ENCODE data around the gene SPINT3. TPM values are rescaled to one million over a fixed set of nuclear protein-coding genes. Genes with fewer than 3 reads are reported as not detected.

The SPINT3 gene
- total and polyA plus RNA-seq, 10 of the 15 experiments (the other 5 are each of a cell fraction or from before 2014, with no cell fraction given) = not detected

DNA sequence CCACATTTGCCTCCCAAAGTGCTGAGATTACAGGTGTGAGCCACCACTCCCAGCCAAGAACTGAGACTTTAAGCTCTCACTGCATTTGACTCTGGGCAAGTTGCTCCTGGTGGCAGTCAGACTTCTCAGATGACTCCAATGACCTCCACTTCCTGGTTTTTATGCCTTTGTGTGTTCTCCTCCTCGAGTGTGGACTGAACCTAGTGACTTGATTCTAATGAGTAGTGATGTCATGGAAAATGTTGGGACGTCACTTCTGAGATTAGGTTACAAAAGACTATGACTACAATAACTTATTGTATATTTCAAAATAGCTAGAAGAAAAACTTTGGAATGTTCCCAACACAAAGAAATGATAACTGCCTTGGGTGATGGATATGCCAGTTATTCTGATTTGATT lies 12.0 kb downstream of the SPINT3 start (continued):
- TF ChIP-seq KLF5 (IDR thresholded peaks at IDR 0.05; ENCODE audit: partially characterized antibody) (no peak), NFYB (IDR thresholded peaks at IDR 0.05; ENCODE audit: insufficient read depth, low read depth, low read length) (no peak)
- TF ChIP-seq, protein P1, sequence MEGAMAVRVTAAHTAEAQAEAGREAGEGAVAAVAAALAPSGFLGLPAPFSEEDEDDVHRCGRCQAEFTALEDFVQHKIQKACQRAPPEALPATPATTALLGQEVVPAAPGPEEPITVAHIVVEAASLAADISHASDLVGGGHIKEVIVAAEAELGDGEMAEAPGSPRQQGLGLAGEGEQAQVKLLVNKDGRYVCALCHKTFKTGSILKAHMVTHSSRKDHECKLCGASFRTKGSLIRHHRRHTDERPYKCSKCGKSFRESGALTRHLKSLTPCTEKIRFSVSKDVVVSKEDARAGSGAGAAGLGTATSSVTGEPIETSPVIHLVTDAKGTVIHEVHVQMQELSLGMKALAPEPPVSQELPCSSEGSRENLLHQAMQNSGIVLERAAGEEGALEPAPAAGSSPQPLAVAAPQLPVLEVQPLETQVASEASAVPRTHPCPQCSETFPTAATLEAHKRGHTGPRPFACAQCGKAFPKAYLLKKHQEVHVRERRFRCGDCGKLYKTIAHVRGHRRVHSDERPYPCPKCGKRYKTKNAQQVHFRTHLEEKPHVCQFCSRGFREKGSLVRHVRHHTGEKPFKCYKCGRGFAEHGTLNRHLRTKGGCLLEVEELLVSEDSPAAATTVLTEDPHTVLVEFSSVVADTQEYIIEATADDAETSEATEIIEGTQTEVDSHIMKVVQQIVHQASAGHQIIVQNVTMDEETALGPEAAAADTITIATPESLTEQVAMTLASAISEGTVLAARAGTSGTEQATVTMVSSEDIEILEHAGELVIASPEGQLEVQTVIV (IDR thresholded peaks at IDR 0.05; ENCODE audit: borderline replicate concordance, partially characterized antibody) = no peak

DNA sequence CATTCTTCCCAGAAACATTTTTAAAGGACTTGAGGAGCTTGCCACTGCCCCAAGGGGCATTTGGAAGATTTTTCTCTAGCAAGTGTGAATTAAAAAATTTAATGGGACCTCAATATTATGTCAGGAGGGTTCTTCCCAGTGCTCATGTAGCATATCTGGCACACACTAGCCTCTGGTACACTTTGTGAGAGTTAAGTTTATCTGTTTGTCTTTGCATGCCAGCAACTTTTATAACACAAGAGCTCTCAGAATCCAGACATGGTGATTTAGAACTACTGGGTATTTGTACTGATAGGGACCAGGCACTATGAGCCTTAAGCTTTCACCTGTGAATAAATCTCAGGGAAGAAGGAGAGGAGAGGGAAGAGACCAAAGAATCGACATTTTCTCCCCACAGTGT lies 12.9 kb downstream of the SPINT3 start:
- Histone ChIP-seq H3K4me2 (ENCODE audit: control insufficient read depth, insufficient read depth) (no peak overlapping the region), H3K4me1 (ENCODE audit: control insufficient read depth, insufficient read depth, low read length) (peaks cover 4% of the 10 kb centered on the region), H4K20me1 (ENCODE audit: control insufficient read depth, insufficient read depth) (no peaks in the 10 kb centered on the region), H3K9ac (ENCODE audit: control insufficient read depth, insufficient read depth, low read length) (no peak overlapping the region), H3K27ac (ENCODE audit: control insufficient read depth, insufficient read depth) (no peak overlapping the region), H3K79me2 (ENCODE audit: control insufficient read depth, insufficient read depth, low read length) (no peaks in the 10 kb centered on the region), H3K36me3 (ENCODE audit: control insufficient read depth in 2 of 2, insufficient read depth in 2 of 2, low read length in 1 of 2) (no peaks in the 10 kb centered on the region), H2AFZ (ENCODE audit: control insufficient read depth, low read depth, low read length) (no peak overlapping the region), H3K4me3 (no peak overlapping the region), H3K27me3 (replicated peaks in 1 of 2; ENCODE audit: control insufficient read depth in 2 of 2, insufficient read depth in 2 of 2, low read length in 1 of 2) (peaks cover 0 to 2% of the 10 kb centered on the region in 2 experiments; a peak in 1 of 4 replicates), H3K9me3 (replicated peaks; ENCODE audit: control insufficient read depth, insufficient read depth, low read length) (no peaks in the 10 kb centered on the region)
- intact Hi-C loops (cut with micrococcal nuclease; ENCODE audit: unreplicated experiment) = no loop called here
- TF ChIP-seq, protein P2, sequence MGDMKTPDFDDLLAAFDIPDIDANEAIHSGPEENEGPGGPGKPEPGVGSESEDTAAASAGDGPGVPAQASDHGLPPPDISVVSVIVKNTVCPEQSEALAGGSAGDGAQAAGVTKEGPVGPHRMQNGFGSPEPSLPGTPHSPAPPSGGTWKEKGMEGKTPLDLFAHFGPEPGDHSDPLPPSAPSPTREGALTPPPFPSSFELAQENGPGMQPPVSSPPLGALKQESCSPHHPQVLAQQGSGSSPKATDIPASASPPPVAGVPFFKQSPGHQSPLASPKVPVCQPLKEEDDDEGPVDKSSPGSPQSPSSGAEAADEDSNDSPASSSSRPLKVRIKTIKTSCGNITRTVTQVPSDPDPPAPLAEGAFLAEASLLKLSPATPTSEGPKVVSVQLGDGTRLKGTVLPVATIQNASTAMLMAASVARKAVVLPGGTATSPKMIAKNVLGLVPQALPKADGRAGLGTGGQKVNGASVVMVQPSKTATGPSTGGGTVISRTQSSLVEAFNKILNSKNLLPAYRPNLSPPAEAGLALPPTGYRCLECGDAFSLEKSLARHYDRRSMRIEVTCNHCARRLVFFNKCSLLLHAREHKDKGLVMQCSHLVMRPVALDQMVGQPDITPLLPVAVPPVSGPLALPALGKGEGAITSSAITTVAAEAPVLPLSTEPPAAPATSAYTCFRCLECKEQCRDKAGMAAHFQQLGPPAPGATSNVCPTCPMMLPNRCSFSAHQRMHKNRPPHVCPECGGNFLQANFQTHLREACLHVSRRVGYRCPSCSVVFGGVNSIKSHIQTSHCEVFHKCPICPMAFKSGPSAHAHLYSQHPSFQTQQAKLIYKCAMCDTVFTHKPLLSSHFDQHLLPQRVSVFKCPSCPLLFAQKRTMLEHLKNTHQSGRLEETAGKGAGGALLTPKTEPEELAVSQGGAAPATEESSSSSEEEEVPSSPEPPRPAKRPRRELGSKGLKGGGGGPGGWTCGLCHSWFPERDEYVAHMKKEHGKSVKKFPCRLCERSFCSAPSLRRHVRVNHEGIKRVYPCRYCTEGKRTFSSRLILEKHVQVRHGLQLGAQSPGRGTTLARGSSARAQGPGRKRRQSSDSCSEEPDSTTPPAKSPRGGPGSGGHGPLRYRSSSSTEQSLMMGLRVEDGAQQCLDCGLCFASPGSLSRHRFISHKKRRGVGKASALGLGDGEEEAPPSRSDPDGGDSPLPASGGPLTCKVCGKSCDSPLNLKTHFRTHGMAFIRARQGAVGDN (IDR thresholded peaks at IDR 0.05) = no peak
- no peak for TF ChIP-seq NR2C2 (IDR thresholded peaks at IDR 0.05; ENCODE audit: borderline replicate concordance, control insufficient read depth, insufficient read length, low read depth)
- no peak for TF ChIP-seq YBX1 (IDR thresholded peaks at IDR 0.05)
- TF ChIP-seq KLF5 (IDR thresholded peaks at IDR 0.05; ENCODE audit: partially characterized antibody) = no peak
- TF ChIP-seq HDGF (IDR thresholded peaks at IDR 0.05) = no peak
- no peak for TF ChIP-seq SUPT20H (IDR thresholded peaks at IDR 0.05; ENCODE audit: borderline replicate concordance, control insufficient read depth, low read depth, low read length)
- no peak for TF ChIP-seq CHD2 (IDR thresholded peaks at IDR 0.05; ENCODE audit: borderline replicate concordance, low read depth, low read length)
- TF ChIP-seq, protein P3, sequence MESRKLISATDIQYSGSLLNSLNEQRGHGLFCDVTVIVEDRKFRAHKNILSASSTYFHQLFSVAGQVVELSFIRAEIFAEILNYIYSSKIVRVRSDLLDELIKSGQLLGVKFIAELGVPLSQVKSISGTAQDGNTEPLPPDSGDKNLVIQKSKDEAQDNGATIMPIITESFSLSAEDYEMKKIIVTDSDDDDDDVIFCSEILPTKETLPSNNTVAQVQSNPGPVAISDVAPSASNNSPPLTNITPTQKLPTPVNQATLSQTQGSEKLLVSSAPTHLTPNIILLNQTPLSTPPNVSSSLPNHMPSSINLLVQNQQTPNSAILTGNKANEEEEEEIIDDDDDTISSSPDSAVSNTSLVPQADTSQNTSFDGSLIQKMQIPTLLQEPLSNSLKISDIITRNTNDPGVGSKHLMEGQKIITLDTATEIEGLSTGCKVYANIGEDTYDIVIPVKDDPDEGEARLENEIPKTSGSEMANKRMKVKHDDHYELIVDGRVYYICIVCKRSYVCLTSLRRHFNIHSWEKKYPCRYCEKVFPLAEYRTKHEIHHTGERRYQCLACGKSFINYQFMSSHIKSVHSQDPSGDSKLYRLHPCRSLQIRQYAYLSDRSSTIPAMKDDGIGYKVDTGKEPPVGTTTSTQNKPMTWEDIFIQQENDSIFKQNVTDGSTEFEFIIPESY (IDR thresholded peaks at IDR 0.05) = no peak
- TF ChIP-seq MYC (IDR thresholded peaks at IDR 0.05; ENCODE audit: insufficient read depth, insufficient read length, insufficient replicate concordance, low read length, severe bottlenecking) = no peak
- ChIA-PET POLR2A (interaction anchor here (0.6 kb wide), 1 partner anchor 222 kb away, joined by 5 read pairs; no protein-coding TSS in a partner anchor), CTCF (interaction anchor here (1.3 kb wide), 1 partner anchor 65 kb away, joined by 4 read pairs; no protein-coding TSS in a partner anchor), RAD21 (ENCODE audit: unreplicated experiment) (no interaction called here), SMC1A (ENCODE audit: uncharacterized antibody, unreplicated experiment) (interaction anchor here (0.9 kb wide), 1 partner anchor 268 kb away, joined by 3 read pairs; no protein-coding TSS in a partner anchor)
- FAIRE-seq (no peak), DNase-seq (ENCODE audit: low read depth, low spot score) (no peak), ATAC-seq (no peak)
- WGBS (ENCODE audit: insufficient coverage, insufficient replicate concordance, low lambda C conversion rate, missing lambda C conversion rate) = 0% methylated on average over 1 of the region's 1 CpG
- in situ Hi-C loops (cut with MboI) = no loop called here
- no TSS peak for BruUV-seq (replicated peaks)

Measured in GM12878 (cell line).